Loucy (cell line): ENCODE data around the gene CACNA1A.

Experiments
- H2AFZ ChIP-seq: fragments of 200-600 bp; sonication (generic); 2 replicates; pipeline ENCODE4 v1.6.0; 2016; ENCODE audit warnings: antibody characterized with exemption, mild to moderate bottlenecking, low read length, moderate library complexity
- H3F3A ChIP-seq: fragments of 200-600 bp; 2 replicates; pipeline ENCODE4 v1.6.0; 2016; ENCODE audit warnings: antibody characterized with exemption, low read depth, mild to moderate bottlenecking
- H3K27me3 ChIP-seq: fragments of 200-600 bp; sonication (generic); 2 replicates; pipeline ENCODE4 v1.6.1; 2014; ENCODE audit warnings: low read length, mild to moderate bottlenecking; ENCODE audit not compliant: insufficient read depth, poor library complexity, severe bottlenecking
- H3K36me3 ChIP-seq: fragments of 200-600 bp; sonication (generic); 2 replicates; pipeline ENCODE4 v1.6.1; 2016; ENCODE audit warnings: low read length; ENCODE audit not compliant: insufficient read depth
- H3K4me1 ChIP-seq: fragments of 200-600 bp; sonication (generic); 2 replicates; pipeline ENCODE4 v1.5.1; 2014; ENCODE audit warnings: low read length, mild to moderate bottlenecking; ENCODE audit not compliant: insufficient read depth, poor library complexity, severe bottlenecking
- H3K4me2 ChIP-seq: fragments of 200-600 bp; sonication (generic); 2 replicates; pipeline ENCODE4 v1.6.0; 2014; ENCODE audit warnings: antibody characterized with exemption, low read length, low read depth, mild to moderate bottlenecking; ENCODE audit not compliant: poor library complexity, severe bottlenecking
- H3K4me3 ChIP-seq: fragments of 200-600 bp; sonication (generic); 2 replicates; pipeline ENCODE4 v1.5.1; 2014; ENCODE audit warnings: low read length, mild to moderate bottlenecking, mixed read lengths; ENCODE audit not compliant: poor library complexity, severe bottlenecking
- H3K79me2 ChIP-seq: fragments of 200-600 bp; sonication (generic); 2 replicates; pipeline ENCODE4 v1.6.1; 2014; ENCODE audit warnings: low read length; ENCODE audit not compliant: insufficient read depth
- H3K9ac ChIP-seq: fragments of 200-600 bp; sonication (generic); 2 replicates; pipeline ENCODE4 v1.6.0; 2014; ENCODE audit warnings: mild to moderate bottlenecking, low read depth, low read length, moderate library complexity; ENCODE audit not compliant: poor library complexity, severe bottlenecking
- H3K9me2 ChIP-seq: fragments of 200-600 bp; sonication (generic); replicated peaks from 2 replicates; pipeline ENCODE4 v1.6.1; 2016; ENCODE audit warnings: low read depth, low read length, mixed read lengths
- H3K9me3 ChIP-seq: fragments of 200-600 bp; sonication (generic); 2 replicates; pipeline ENCODE4 v1.6.1; 2014; ENCODE audit warnings: mild to moderate bottlenecking, antibody characterized with exemption, low read length, low read depth; ENCODE audit not compliant: insufficient read depth
- H4K20me1 ChIP-seq: fragments of 200-600 bp; sonication (generic); 2 replicates; pipeline ENCODE4 v1.6.0; 2014; ENCODE audit warnings: antibody characterized with exemption, low read length, mild to moderate bottlenecking; ENCODE audit not compliant: insufficient read depth, poor library complexity, severe bottlenecking
- EZH2phosphoT487 ChIP-seq: fragments of 200-600 bp; IDR thresholded peaks from 2 replicates; pipeline ENCODE4 v1.6.1; 2018; ENCODE audit warnings: antibody characterized with exemption, mild to moderate bottlenecking, moderate library complexity, borderline replicate concordance
- TF ChIP-seq, protein P1 (sequence below): fragments of 200-600 bp; sonication (generic); conservative IDR thresholded peaks from 2 replicates; pipeline ENCODE4 v1.5.1; 2014; ENCODE audit warnings: mild to moderate bottlenecking, antibody characterized with exemption, low read length

The CACNA1A gene

GRCh38 chr19:13315495-13315894, 190.8 kb downstream of the CACNA1A start:
- no peak overlapping the region for H3K4me2 ChIP-seq
- no peaks in the 10 kb centered on the region for H4K20me1 ChIP-seq
- no peak overlapping the region for H2AFZ ChIP-seq
- H3K9me3 ChIP-seq, result no peaks in the 10 kb centered on the region
- no peaks in the 10 kb centered on the region for H3F3A ChIP-seq
- H3K9me2 ChIP-seq, result no peaks in the 10 kb centered on the region
- no peaks in the 10 kb centered on the region for H3K79me2 ChIP-seq
- H3K36me3 ChIP-seq, result no peaks in the 10 kb centered on the region
- no peak for TF ChIP-seq EZH2phosphoT487
- TF ChIP-seq, protein P1, sequence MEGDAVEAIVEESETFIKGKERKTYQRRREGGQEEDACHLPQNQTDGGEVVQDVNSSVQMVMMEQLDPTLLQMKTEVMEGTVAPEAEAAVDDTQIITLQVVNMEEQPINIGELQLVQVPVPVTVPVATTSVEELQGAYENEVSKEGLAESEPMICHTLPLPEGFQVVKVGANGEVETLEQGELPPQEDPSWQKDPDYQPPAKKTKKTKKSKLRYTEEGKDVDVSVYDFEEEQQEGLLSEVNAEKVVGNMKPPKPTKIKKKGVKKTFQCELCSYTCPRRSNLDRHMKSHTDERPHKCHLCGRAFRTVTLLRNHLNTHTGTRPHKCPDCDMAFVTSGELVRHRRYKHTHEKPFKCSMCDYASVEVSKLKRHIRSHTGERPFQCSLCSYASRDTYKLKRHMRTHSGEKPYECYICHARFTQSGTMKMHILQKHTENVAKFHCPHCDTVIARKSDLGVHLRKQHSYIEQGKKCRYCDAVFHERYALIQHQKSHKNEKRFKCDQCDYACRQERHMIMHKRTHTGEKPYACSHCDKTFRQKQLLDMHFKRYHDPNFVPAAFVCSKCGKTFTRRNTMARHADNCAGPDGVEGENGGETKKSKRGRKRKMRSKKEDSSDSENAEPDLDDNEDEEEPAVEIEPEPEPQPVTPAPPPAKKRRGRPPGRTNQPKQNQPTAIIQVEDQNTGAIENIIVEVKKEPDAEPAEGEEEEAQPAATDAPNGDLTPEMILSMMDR, result no peak
- no peaks in the 10 kb centered on the region for H3K4me1 ChIP-seq
- no peaks in the 10 kb centered on the region for H3K27me3 ChIP-seq
- no peak overlapping the region for H3K4me3 ChIP-seq
- H3K9ac ChIP-seq, result no peak overlapping the region

GRCh38 chr19:13314761-13315160, 191.5 kb downstream of the CACNA1A start:
- H3K9me2 ChIP-seq, result no peaks in the 10 kb centered on the region
- H3K79me2 ChIP-seq, result no peaks in the 10 kb centered on the region
- no peak overlapping the region for H3K4me3 ChIP-seq
- H3K9ac ChIP-seq, result no peak overlapping the region
- no peaks in the 10 kb centered on the region for H3K4me1 ChIP-seq
- no peaks in the 10 kb centered on the region for H3F3A ChIP-seq
- no peak for TF ChIP-seq EZH2phosphoT487
- TF ChIP-seq, protein P1, result no peak
- H4K20me1 ChIP-seq, result no peaks in the 10 kb centered on the region
- H3K36me3 ChIP-seq, result no peaks in the 10 kb centered on the region
- no peaks in the 10 kb centered on the region for H3K9me3 ChIP-seq
- H2AFZ ChIP-seq, result no peak overlapping the region
- no peaks in the 10 kb centered on the region for H3K27me3 ChIP-seq
- H3K4me2 ChIP-seq, result no peak overlapping the region

DNA sequence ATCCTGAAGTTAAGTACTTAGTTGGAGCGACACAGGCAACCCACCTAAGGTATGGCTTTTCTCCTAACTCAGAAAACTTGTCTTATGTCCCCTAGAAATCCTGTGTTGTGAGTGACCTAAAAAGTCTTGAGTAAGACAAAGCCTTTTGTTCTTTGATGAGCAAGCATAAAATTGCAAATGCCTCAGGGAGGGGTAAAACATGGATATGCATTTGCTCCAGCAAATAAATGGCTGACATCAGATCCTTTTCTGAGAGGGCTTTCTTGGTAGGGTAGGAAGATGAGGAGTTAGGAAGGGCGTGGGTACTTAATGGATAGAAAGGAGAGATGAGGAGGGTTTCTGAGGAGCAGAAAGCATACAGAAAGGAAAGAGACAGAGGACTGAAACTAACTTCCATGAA, 192.4 kb downstream of the CACNA1A start:
- no peaks in the 10 kb centered on the region for H3K79me2 ChIP-seq
- H3K4me1 ChIP-seq, result no peaks in the 10 kb centered on the region
- TF ChIP-seq, protein P1, result no peak
- no peak for TF ChIP-seq EZH2phosphoT487
- H3F3A ChIP-seq, result no peaks in the 10 kb centered on the region
- H3K4me2 ChIP-seq, result no peak overlapping the region
- no peaks in the 10 kb centered on the region for H3K9me3 ChIP-seq
- no peaks in the 10 kb centered on the region for H3K27me3 ChIP-seq
- no peak overlapping the region for H3K4me3 ChIP-seq
- H4K20me1 ChIP-seq, result no peaks in the 10 kb centered on the region
- H3K9ac ChIP-seq, result no peak overlapping the region
- H3K36me3 ChIP-seq, result no peaks in the 10 kb centered on the region
- no peak overlapping the region for H2AFZ ChIP-seq
- no peaks in the 10 kb centered on the region for H3K9me2 ChIP-seq
